GM12892 (cell line): ENCODE results near the gene NOTUM.

Experiments used
- POLR2A ChIP-seq: IDR thresholded peaks from 2 replicates; pipeline ENCODE4 v1.6.1; 2011; ENCODE audit warnings: low read depth, low read length, control low read depth
- POLR2AphosphoS5 ChIP-seq: IDR thresholded peaks from 2 replicates; pipeline ENCODE4 v1.6.1; 2011; ENCODE audit warnings: low read depth, low read length, control low read depth

DNA sequence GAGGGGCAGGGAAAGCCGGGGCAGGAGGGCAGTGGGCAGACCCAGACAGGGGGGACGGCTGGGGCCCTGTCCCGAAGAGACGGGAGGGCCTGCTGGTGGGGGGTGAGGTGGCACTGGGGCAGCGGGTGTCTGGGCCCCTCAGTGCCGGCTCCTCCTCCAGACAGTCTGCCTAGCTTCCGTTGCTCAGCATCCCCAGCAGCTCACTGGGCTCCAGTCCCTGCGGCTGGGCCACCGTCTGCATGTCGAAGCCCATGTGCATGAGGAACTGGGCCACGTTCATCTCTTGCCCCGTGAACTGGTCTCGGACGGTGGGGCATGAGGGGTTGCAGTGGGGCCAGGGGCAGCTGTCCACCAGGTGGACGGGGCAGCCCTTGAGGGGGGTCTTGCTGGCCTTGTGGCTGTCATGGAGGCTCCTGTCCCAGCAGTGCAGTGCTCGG, 8.2 kb downstream of the NOTUM start:
- TF ChIP-seq POLR2AphosphoS5 (no peak), POLR2A (no peak)
